PC-3 (cell line): ENCODE data around the gene PRDM8. TPM values are rescaled to one million over a fixed set of nuclear protein-coding genes. Genes with fewer than 3 reads are reported as not detected.
"Not testable (repeated sequence)": the region's sequence is repeated elsewhere in the genome, so short reads cannot be mapped to it uniquely, and the experiment has no call there.

ENCODE experiments used
- ATAC-seq: fragments of 200-7000 bp; cut with Tn5 transposase; 2 replicates; pipeline ENCODE4 v1.9.1; 2020; ENCODE audit warnings: mild to moderate bottlenecking, moderate library complexity
- BruUV-seq: library from RNA; stranded (reverse); fragments of 400-500 nt; replicated peaks from 2 replicates; lab custom pipeline; 2021; lab: Mats Ljungman, UMichigan
- CTCF ChIA-PET: fragments of 300-600 bp; sonication (Branson Sonifier 250); formaldehyde crosslinking; loops from one replicate; lab custom pipeline; 2022; ENCODE audit warnings: antibody characterized with exemption; lab: Charles Lee
- POLR2A ChIA-PET: fragments of 300-600 bp; sonication (Branson Sonifier 250); formaldehyde crosslinking; loops from one replicate; lab custom pipeline; 2022; ENCODE audit warnings: antibody characterized with exemption; ENCODE audit not compliant: unreplicated experiment; lab: Charles Lee
- DNase-seq: peaks from one replicate; pipeline ENCODE4 v3.0.0-alpha.2; 2015
- H2AFZ ChIP-seq: fragments of 300-600 bp; sonication (generic); 2 replicates; pipeline ENCODE4 v1.6.0; 2016; ENCODE audit warnings: antibody characterized with exemption, low read length
- H3F3A ChIP-seq: fragments of 300-600 bp; sonication (generic); one replicate; pipeline ENCODE4 v1.6.0; 2017; ENCODE audit warnings: antibody characterized with exemption, low read length, control low read depth, mild to moderate bottlenecking; ENCODE audit not compliant: unreplicated experiment
- H3K27ac ChIP-seq: fragments of 300-600 bp; sonication (generic); 2 replicates; pipeline ENCODE4 v1.5.1; 2016; ENCODE audit warnings: mild to moderate bottlenecking, low read length
- H3K27me3 ChIP-seq: fragments of 300-600 bp; sonication (generic); 2 replicates; pipeline ENCODE4 v1.6.1; 2016; ENCODE audit warnings: low read length, mixed read lengths
- H3K36me3 ChIP-seq: fragments of 300-600 bp; sonication (generic); 2 replicates; pipeline ENCODE4 v1.6.1; 2016; ENCODE audit warnings: low read depth, mixed run types, low read length, mixed read lengths
- H3K4me1 ChIP-seq: fragments of 300-600 bp; sonication (generic); 2 replicates; pipeline ENCODE4 v1.5.1; 2016; ENCODE audit warnings: low read length; ENCODE audit not compliant: insufficient read depth
- H3K4me2 ChIP-seq: fragments of 300-600 bp; sonication (generic); 2 replicates; pipeline ENCODE4 v1.6.0; 2016; ENCODE audit warnings: low read length
- H3K4me3 ChIP-seq: fragments of 300-600 bp; sonication (generic); 2 replicates; pipeline ENCODE4 v1.5.1; 2016; ENCODE audit warnings: mild to moderate bottlenecking, low read length, mixed read lengths
- H3K79me2 ChIP-seq: fragments of 300-600 bp; sonication (generic); 2 replicates; pipeline ENCODE4 v1.6.1; 2017; ENCODE audit warnings: low read length, mixed read lengths
- H3K9ac ChIP-seq: fragments of 300-600 bp; sonication (generic); 2 replicates; pipeline ENCODE4 v1.6.0; 2016; ENCODE audit warnings: mild to moderate bottlenecking, low read length
- H3K9me2 ChIP-seq: fragments of 300-600 bp; sonication (generic); replicated peaks from 2 replicates; pipeline ENCODE4 v1.6.1; 2016; ENCODE audit warnings: mixed run types, low read length, mixed read lengths
- H3K9me3 ChIP-seq: fragments of 300-600 bp; sonication (generic); 2 replicates; pipeline ENCODE4 v1.6.1; 2016; ENCODE audit warnings: low read length, mixed read lengths
- H4K20me1 ChIP-seq: fragments of 300-600 bp; sonication (generic); 2 replicates; pipeline ENCODE4 v1.6.1; 2016; ENCODE audit warnings: low read length, mixed read lengths
- CTCF ChIP-seq: fragments of 300-600 bp; sonication (generic); conservative IDR thresholded peaks from 2 replicates; pipeline ENCODE4 v1.5.1; 2017; ENCODE audit warnings: antibody characterized with exemption, low read depth, mild to moderate bottlenecking, low read length
- EZH2 ChIP-seq: fragments of 300-600 bp; sonication (generic); IDR thresholded peaks from one replicate; pipeline ENCODE4 v1.6.1; 2017; ENCODE audit warnings: antibody characterized with exemption, mild to moderate bottlenecking, low read length; ENCODE audit not compliant: unreplicated experiment
- EZH2phosphoT487 ChIP-seq: fragments of 300-600 bp; sonication (generic); IDR thresholded peaks from 2 replicates; pipeline ENCODE4 v1.6.1; 2018; ENCODE audit warnings: mild to moderate bottlenecking, antibody characterized with exemption, low read length, borderline replicate concordance
- intact Hi-C: fragments of 100-400 bp; cut with micrococcal nuclease; formaldehyde crosslinking; loops from 2 replicates; pipeline ENCODE4 v1.9.0; 2023
- total RNA-seq: library from RNA; depleted of rRNA; stranded (reverse); fragments of >200 nt; gene quantifications from 2 replicates; pipeline ENCODE4 v1.2.3, GENCODE V29; 2014

The PRDM8 gene
- total RNA-seq, 1 experiment from 2014 or later = 8.9 TPM

DNA sequence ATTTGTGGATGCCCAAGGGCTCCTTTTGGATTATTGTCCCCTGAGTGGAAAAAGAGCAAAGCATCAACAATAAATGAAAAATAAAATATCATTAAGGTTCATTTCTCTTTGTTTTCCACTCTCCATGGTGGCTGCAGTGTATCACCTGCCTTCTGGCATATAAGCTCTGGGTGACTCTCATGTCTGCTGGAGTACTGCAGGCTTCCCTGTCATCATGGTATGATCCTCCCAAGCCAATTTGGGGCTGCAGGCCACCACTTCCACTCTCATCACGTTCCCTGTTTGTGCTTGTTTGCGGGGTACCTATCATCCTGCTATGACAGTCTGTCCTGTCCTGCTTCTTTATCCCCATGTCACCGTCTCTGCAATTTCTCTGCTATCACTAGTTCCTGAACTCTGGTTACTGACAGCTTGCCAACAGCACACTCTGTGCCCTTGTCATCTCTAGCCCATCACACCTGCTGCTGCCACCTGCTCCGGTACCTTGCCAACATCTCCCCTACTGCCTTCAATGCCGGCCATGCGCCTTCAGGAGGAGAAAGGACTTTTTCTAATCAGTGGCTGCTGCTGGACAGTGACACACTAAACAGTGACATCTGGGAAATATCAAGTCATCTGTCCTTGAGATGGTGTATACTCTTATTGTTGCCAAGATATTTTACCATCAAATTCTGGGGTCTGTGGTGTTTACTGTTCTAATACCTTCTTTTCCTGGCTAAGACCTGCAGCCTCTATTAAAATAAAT, 46.1 kb downstream of the PRDM8 start:
- H3K79me2 ChIP-seq = no peaks in the 10 kb centered on the region
- no peak overlapping the region for H3K9ac ChIP-seq
- no peaks in the 10 kb centered on the region for H3K9me3 ChIP-seq
- H4K20me1 ChIP-seq = no peaks in the 10 kb centered on the region
- H2AFZ ChIP-seq = no peak overlapping the region
- H3K36me3 ChIP-seq = peaks cover 6% of the 10 kb centered on the region; the same call in 1 of the 2 replicates
- no peak for TF ChIP-seq CTCF
- intact Hi-C loops = no loop called here
- H3K4me1 ChIP-seq = peaks cover 16% of the 10 kb centered on the region
- H3K9me2 ChIP-seq = no peaks in the 10 kb centered on the region
- BruUV-seq = no TSS peak
- CTCF ChIA-PET = no interaction called here
- no peak overlapping the region for H3K4me3 ChIP-seq
- no peak for DNase-seq
- ATAC-seq = no peak
- POLR2A ChIA-PET = no interaction called here
- no peaks in the 10 kb centered on the region for H3K27me3 ChIP-seq
- no peak overlapping the region for H3K27ac ChIP-seq
- H3K4me2 ChIP-seq = no peak overlapping the region
- H3F3A ChIP-seq = peaks cover 2% of the 10 kb centered on the region

GRCh38 chr4:80247484-80247883, 50.2 kb downstream of the PRDM8 start:
- BruUV-seq, H3K27ac ChIP-seq, H3K79me2 ChIP-seq, H2AFZ ChIP-seq, DNase-seq, H3K36me3 ChIP-seq, ATAC-seq, H3K27me3 ChIP-seq, H3F3A ChIP-seq, H3K4me3 ChIP-seq, H3K4me2 ChIP-seq, H3K9me2 ChIP-seq, H3K9me3 ChIP-seq, CTCF ChIA-PET, H3K9ac ChIP-seq, intact Hi-C loops, POLR2A ChIA-PET, H4K20me1 ChIP-seq, H3K4me1 ChIP-seq: not testable (repeated sequence)

DNA sequence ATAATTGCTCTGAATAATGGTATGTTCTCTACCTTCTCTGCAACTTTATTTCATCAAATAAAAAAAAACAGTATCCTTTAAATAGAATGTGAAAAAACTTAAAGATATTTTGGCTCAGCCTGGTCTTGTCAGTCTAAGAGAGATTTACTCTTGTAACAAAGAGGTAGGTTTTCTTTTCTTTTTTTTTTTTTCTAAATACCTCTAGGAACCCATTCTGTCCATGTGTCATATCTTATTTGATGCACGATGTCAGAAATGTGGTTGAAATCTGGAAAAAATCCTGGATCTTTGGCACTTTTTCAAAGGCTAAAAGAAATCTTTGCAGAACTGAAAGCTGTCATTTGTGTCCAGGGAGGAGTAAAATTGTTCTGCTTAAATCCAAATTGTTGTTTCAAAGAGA, 51.8 kb downstream of the PRDM8 start:
- H3F3A ChIP-seq = no peaks in the 10 kb centered on the region
- POLR2A ChIA-PET = no interaction called here
- H3K4me3 ChIP-seq = no peak overlapping the region
- DNase-seq = no peak
- CTCF ChIA-PET = interaction anchor here (0.7 kb wide), 1 partner anchor 218 kb away, joined by 3 read pairs; no protein-coding TSS in a partner anchor
- no peak for TF ChIP-seq EZH2phosphoT487
- no peak for TF ChIP-seq CTCF
- TF ChIP-seq EZH2 = no peak
- H3K9ac ChIP-seq = no peak overlapping the region
- H3K79me2 ChIP-seq = no peaks in the 10 kb centered on the region
- no peaks in the 10 kb centered on the region for H3K9me2 ChIP-seq
- ATAC-seq = no peak
- BruUV-seq = no TSS peak
- no peak overlapping the region for H3K4me2 ChIP-seq
- intact Hi-C loops = no loop called here
- H2AFZ ChIP-seq = no peak overlapping the region
- no peaks in the 10 kb centered on the region for H3K4me1 ChIP-seq
- H3K27ac ChIP-seq = no peak overlapping the region
- no peaks in the 10 kb centered on the region for H3K36me3 ChIP-seq
- H4K20me1 ChIP-seq = no peaks in the 10 kb centered on the region
- H3K27me3 ChIP-seq = no peaks in the 10 kb centered on the region
- no peaks in the 10 kb centered on the region for H3K9me3 ChIP-seq
